ENCODE measurements around the gene TULP3.

Gene TULP3

DNA sequence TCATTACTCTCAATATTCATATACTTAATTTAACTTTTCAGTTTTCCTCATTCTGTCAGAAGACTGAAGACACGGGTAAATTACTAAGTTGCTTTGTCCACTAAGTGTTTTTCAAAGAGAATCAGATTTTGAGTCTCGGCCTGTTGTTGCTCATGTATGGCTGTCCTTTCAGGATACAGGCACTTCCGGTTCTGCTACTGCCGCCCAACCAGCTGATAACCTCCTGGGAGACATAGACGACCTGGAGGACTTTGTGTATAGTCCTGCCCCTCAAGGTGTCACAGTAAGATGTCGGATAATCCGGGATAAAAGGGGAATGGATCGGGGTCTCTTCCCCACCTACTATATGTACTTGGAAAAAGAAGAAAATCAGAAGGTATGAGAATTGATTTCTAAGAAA, 40.2 kb downstream of the TULP3 start:
- no peak for DNase-seq (ENCODE audit: low read depth)

DNA sequence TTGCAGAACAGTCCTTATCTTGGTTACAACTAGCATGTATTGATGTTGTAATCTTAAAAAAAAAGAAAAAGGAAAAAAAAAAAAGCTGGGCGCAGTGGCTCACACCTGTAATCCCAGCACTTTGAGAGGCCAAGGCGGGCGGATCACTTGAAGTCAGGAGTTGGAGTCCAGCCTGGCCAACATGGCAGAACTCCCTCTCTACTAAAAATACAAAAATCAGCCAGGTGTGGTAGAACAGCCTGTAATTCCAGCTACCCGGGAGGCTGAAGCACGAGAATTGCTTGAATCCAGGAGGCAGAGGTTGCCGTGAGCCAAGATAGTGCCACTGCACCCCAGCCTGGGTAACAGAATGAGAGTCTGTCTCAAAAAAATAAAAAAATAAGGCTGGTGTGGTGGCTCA, 42.9 kb downstream of the TULP3 start:
- no peak for DNase-seq (ENCODE audit: low read depth)

DNA sequence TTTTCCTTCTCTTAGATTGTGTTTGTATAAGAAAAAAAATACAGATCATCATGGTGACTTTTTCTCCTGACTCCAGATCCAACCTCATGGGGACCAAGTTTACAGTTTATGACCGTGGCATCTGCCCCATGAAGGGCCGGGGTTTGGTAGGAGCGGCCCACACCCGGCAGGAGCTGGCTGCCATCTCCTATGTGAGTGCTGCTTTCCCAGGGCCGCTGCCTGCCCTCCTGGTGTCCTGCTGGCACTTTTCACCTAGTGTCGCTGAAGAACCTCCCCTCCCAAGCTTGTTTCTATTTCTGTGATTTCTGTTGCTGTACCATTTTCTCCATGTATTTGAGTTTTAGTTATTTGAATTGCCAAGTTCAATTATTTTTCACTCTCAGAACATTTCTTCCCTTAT, 43.7 kb downstream of the TULP3 start:
- no peak for DNase-seq (ENCODE audit: low read depth)

DNA sequence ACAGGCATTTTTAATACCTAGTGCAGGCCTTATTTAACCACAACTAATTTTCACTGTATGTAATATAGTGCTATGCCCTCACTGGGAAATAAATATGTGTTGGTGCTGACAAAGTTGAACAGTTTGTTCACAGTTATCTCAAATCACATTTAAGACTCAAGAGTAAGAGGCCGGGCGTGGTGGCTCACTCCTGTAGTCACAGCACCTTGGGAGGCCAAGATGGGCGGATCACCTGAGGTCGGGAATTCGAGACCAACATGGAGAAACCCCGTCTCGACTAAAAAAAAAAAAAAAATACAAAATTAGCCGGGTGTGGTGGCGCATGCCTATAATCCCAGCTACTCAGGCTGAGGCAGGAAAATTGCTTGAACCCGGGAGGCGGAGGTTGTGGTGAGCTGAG, 45.6 kb downstream of the TULP3 start:
- no peak for DNase-seq (ENCODE audit: low read depth)

GRCh38 chr12:2937500-2937899, 46.8 kb downstream of the TULP3 start:
- no peak for DNase-seq (ENCODE audit: low read depth)

GRCh38 chr12:2939191-2939590, 48.5 kb downstream of the TULP3 start:
- DNase-seq (ENCODE audit: low read depth) = no peak

GRCh38 chr12:2940564-2940963, 49.9 kb downstream of the TULP3 start:
- no peak for DNase-seq (ENCODE audit: low read depth)

DNA sequence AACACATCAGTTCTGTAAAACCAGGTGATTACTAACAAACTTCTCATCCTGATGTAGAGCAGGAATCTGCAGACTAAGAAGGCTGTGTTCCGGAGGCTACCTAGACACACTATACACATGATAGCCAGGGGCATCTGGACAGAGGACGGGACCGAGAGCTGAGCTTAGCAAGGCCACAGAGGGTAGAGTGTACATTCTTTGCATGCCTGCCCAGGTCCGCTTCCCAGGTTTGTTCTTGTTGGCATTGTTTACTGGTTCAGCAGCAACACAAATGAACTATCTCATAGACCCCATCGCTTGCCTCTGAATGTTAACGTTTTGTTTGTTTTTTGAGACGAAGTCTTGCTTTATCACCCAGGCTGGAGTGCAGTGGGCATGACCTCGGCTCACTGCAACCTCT, 50.8 kb downstream of the TULP3 start:
- no peak for DNase-seq (ENCODE audit: low read depth)

GRCh38 chr12:2944401-2945047, 53.8 kb downstream of the TULP3 start:
- no peak for DNase-seq (ENCODE audit: low read depth)

- DNase-seq (ENCODE audit: low read depth) = no peak
These were observed 58.7 kb downstream of the TULP3 start for GRCh38 chr12:2949411-2949810.

DNA sequence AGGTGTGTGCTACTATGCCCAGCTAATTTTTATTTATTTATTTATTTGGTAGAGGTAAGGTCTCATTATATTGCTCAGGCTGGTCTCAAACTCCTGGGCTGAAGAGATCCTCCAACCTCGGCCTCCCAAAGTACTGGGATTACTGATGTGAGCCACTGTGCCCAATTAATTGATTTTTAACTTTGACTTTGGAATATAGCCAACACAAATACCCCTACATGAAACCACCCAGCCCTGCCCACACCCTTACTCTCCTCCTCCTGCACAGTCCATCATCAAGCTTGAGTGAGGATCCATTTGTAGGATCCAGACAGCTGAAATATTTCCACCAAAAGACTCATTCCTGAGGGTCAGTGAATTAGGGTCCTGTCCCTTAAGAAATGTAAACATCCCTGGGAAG, 65.2 kb downstream of the TULP3 start:
- DNase-seq (ENCODE audit: low read depth) = no peak

DNA sequence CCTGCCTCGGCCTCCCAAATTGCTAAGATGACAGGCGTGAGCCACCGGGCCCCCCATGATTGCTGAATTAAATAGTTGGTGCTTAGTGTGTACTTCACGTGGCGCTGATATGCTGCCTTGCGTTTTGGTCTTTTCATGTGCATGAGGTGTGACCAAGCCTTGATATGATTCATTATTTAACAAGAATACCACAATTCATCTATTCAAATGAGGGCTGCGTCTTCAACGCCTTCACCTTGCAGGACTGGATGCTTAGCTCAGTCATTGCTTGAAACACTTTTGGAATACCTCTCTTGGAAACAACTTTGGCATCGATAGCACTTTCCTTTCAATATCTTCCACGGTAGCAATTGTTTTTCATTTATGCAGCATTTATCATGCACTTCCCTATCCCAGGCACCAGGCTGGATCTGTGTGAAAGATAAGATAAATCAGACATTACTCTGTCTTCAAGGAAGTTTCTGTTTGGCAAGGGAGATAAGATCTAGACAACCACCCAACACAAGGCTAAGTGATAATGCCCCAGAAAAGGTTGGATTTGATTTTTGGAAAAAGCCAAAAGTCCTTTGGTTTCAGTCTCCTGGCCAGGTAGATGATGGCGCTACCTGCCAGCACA, 67.2 kb downstream of the TULP3 start:
- DNase-seq (ENCODE audit: low read depth) = no peak

DNA sequence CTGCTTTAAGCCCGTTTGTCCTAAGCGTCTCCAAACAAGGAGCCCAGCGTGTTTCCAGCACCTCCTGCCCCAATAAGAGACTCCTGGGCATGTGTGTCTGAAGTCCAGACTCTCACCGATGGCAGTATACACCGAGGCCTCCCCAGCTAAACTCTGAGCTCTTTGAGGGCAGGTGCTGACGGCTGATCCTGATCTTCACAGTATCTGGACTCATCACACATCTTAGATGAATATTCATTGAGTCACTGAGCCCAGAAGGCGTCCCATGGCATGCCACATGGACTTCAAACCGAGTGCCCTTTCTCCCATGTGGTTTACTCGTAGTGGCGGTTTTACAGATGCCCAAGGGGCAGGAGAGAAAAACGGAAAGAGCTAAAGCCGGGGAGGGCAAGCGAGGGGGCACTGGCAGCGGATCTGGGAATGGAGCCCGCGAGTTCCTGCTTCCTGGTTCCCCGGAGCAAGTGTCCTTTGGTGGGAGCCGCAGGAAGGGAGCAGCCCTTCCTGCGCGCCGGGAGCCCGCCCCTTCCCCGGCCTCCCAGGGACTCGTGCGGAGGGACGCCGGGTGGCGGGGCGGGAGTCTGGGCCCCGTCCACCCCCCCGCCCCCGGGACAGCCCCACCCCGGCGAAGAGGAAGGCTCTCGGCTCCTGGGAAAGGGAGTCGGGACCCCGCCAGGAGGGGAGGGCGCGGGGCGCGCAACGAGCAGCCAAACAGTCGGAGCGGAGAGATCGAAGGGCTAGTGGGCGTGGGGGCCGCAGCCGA, 67.9 kb downstream of the TULP3 start:
- DNase-seq (ENCODE audit: low read depth) = no peak

- no peak for DNase-seq (ENCODE audit: low read depth)
These were observed 68.5 kb downstream of the TULP3 start, which contains the start of gene TEAD4 for GRCh38 chr12:2959192-2959504. TSS of gene TEAD4 (plus strand) at chr12:2959397.

DNA sequence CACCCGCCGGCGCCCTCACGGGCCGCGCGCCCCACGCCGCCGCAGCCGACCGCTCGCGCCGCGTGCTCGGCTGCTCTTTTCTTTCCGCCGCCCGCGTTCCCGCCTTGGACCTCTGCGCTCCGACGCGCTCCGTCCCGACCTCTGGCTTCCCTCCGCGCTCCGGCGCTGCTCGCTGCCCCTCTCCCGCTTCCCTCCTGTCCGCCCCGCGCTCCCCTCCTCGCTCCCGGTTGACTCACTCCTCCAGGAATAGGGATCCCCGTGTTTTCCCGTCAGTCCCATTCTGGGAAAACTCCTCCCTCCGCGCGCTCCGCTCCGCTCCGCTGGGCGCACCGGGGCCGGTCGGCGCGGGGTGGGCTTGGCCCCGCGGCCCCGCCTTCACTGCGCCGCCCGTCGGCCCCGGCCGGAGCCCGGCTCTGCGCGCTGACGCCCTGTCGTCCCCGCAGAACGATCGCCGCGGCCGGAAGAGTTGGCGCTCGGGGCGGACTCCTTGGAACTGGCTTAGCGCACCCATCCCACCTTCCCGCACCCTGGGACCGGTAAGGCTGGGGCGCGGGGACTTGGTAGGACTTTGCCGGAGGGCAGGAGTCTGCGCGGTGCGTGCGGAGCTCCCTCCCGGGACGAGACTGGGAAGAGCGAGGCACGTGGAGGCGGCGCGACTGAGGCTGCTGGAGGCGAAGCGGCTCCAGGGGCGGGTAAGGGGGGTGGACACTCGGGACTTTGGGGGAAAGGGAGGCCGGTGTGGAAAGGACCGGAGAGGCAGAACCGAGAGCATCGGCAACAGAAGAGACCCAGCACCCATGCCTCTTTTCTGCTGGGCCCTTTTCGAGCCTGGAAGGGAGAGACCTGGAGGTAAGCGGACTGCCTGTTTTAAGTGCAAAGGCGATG, 69.1 kb downstream of the TULP3 start:
- no peak for DNase-seq (ENCODE audit: low read depth)

DNA sequence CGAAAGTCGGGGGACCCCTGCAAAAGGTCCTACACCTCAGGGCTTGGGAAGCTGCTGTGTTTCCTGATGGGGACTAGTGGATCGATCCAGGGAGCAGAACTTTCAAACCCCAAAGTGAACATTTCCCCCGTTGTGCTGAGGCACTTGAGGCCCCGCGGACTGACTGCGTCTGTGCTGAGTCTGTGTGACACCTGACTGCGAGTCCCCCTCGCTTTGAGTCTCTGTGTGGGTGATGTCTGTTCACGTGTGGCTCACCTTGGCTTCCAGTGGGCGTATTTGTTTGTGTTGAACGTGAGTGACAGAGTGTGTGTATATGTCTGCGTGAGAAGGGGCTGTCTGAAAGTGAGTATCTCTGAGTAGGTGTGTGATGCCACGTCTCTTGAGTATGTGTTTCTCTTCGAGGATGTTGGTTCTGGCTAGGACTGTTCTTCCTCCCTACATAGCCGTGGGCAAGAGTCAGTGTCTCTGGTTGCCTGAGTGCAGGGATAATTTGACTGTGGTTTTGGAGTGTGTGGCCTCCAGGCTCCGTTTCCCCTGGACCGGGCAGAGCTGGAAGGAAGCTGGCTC, 69.8 kb downstream of the TULP3 start:
- DNase-seq (ENCODE audit: low read depth) = no peak

- DNase-seq (ENCODE audit: low read depth) = no peak
These were observed 70.4 kb downstream of the TULP3 start for GRCh38 chr12:2960996-2961616.

- DNase-seq (ENCODE audit: low read depth) = no peak
These were observed 71.0 kb downstream of the TULP3 start for GRCh38 chr12:2961705-2962104.

DNA sequence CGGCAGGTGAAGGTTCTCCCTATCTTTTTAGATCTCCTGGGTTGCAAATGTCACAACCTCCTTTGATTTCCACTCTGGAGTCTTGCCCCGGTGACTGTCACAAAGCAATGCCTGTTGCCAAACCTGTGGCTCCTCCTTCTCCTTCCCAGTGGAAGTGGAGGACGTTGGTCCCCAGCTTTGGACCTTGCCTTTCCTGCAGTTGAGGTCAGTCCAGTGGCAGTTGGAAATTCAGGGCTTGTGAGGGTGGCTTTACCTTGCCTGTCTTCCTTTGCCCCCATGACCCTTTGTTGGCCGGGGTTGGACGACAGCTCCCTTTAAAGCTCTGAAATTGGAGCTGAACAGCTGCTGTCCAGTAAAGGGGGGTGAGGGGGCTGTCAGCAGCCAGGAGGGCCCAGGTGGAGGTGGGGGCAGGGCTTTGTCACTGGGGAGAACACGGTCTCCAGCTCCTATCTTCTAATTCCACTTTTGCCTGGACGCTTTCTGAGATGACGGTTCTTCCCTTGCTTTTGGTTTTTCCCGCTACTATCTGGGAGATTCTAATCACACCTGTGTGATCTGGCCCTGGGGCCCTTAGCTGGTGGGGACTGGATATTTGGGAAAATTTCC, 72.6 kb downstream of the TULP3 start:
- no peak for DNase-seq (ENCODE audit: low read depth)

DNA sequence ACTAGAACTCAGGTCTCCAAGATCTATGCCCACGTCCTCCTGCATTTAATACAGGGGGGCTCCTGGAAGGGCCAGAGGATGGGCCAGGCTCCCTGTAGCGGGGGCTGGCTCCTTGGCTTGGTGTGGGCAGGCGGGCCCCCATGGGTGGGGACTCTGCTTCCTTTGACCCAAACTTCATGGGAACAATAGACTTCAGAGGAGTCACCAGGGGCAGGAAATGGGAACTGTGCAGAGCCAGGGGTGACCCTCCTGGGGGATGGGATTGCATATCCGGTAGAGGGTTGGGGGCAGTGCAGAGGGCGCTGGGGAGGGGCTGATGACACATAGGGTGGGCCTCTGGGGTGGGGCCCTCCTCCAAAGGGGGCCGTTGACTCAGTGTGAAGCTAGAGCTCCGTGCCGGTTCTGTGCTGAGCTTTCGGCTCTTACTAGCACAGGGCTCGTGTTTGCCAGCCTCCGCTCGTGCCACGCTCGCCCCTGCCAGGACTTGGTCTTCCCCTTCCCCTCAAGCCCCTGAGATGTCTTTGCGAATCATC, 73.1 kb downstream of the TULP3 start:
- no peak for DNase-seq (ENCODE audit: low read depth)

DNA sequence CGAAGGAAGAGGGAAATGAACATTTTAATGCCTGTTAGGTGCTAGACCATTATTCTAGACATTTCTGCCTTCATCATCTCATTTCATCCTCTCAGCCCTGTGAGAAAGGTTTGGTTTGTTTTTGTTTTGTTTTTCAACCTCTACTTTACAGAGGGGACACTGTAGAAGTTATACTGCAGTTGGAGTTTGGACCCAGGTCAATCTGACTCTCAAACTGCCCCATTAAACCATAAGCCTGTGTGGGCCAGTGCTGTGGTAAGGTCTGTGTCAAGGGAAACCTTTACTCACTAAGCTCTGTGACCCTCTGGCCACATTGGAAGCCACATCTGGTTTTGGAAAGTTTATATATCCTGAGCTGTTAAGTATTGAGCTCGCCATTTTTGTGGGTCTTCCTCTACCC, 77.0 kb downstream of the TULP3 start:
- no peak for DNase-seq (ENCODE audit: low read depth)

All from stimulated activated CD8-positive, alpha-beta memory T cell treated with anti-CD3 and anti-CD28 coated beads, Interleukin-12 subunit alpha, Interleukin-12 subunit beta, amount 100 ng/mL, for 4 hours (primary cell).